Vagina (tissue), 2 donors: ENCODE measurements around the gene ACSF2. TPM values are rescaled to one million over a fixed set of nuclear protein-coding genes. Genes with fewer than 3 reads are reported as not detected.
A peak's percentile ranks its signal among the peaks of the same experiment; 100 is the strongest.

Experiments
- DNase-seq, 2 donors: peaks; one replicate each; pipeline ENCODE4 v3.0.0-alpha.2; 2017; ENCODE audit errors: extremely low spot score in 2 of 2
- H3K27ac ChIP-seq: fragments of 200-600 bp; sonication (generic); one replicate; pipeline ENCODE4 v1.5.1; 2019
- H3K27me3 ChIP-seq: fragments of 200-600 bp; sonication (generic); one replicate; pipeline ENCODE4 v1.5.1; 2019
- H3K36me3 ChIP-seq, 2 donors: fragments of 200-600 bp; sonication (generic); one replicate each; pipeline ENCODE4 v1.5.1; 2017 to 2019
- H3K4me1 ChIP-seq: fragments of 200-600 bp; sonication (generic); one replicate; pipeline ENCODE4 v1.5.1; 2019
- H3K4me3 ChIP-seq, 2 donors: fragments of 200-600 bp; sonication (generic); 1 replicate in 1 of 2; 2 replicates in 1 of 2; pipeline ENCODE4 v1.5.1; 2016 to 2019
- H3K9me3 ChIP-seq: fragments of 200-600 bp; sonication (generic); one replicate; pipeline ENCODE4 v1.5.1; 2019
- CTCF ChIP-seq, 3 experiments: fragments of 450-650 bp in 2 of 3; fragments of 200-600 bp in 1 of 3; sonication (generic) in 1 of 3; IDR thresholded peaks; one replicate each; pipeline ENCODE4 v1.5.1; 2017 to 2019; ENCODE audit warnings: antibody characterized with exemption in 3 of 3, mild to moderate bottlenecking in 2 of 3, moderate library complexity in 2 of 3
- POLR2A ChIP-seq, 2 donors: fragments of 450-650 bp; IDR thresholded peaks; one replicate each; pipeline ENCODE4 v1.6.1; 2017; ENCODE audit warnings: antibody characterized with exemption in 2 of 2, mild to moderate bottlenecking in 2 of 2, moderate library complexity in 2 of 2
- POLR2AphosphoS5 ChIP-seq, 2 donors: sonication (generic); formaldehyde crosslinking; IDR thresholded peaks; one replicate each; pipeline ENCODE4 v1.9.0; 2017; ENCODE audit warnings: antibody characterized with exemption in 2 of 2, mild to moderate bottlenecking in 2 of 2, low read depth in 1 of 2; ENCODE audit not compliant: insufficient read depth in 1 of 2
- intact Hi-C: fragments of 100-400 bp; cut with DNase I; formaldehyde crosslinking; loops from one replicate; pipeline ENCODE4 v1.15.1; 2023
- total RNA-seq: library from RNA; depleted of rRNA; stranded (reverse); fragments of >200 nt; gene quantifications from one replicate; pipeline ENCODE4 v1.2.3, GENCODE V29; 2016

ACSF2 gene
- total RNA-seq, 1 donor from 2014 or later, result 56.0 TPM

- H3K4me1 ChIP-seq, result peaks cover 48% of the 10 kb centered on the region
Observed at GRCh38 chr17:50453901-50454300, 27.9 kb downstream of the ACSF2 start.

GRCh38 chr17:50457621-50458020, 31.6 kb downstream of the ACSF2 start:
- H3K27me3 ChIP-seq, result no peaks in the 10 kb centered on the region
- no peak overlapping the region for H3K4me3 ChIP-seq
- TF ChIP-seq POLR2AphosphoS5 (IDR thresholded peaks at IDR 0.05; ENCODE audit: insufficient read depth in 1 of 2, low read depth in 1 of 2) (no peak), CTCF (IDR thresholded peaks at IDR 0.05) (no peak), POLR2A (IDR thresholded peaks at IDR 0.05) (no peak)
- H3K36me3 ChIP-seq, result no peaks in the 10 kb centered on the region
- intact Hi-C loops, result no loop called here
- H3K9me3 ChIP-seq, result no peaks in the 10 kb centered on the region
- H3K4me1 ChIP-seq, result peaks cover 32% of the 10 kb centered on the region
- DNase-seq, result no peak
- no peak overlapping the region for H3K27ac ChIP-seq

More at GRCh38 chr17:50453901-50454300, 27.9 kb downstream of the ACSF2 start:
- Histone ChIP-seq H3K27ac (no peak overlapping the region), H3K9me3 (no peaks in the 10 kb centered on the region), H3K27me3 (no peaks in the 10 kb centered on the region), H3K4me3 (no peak overlapping the region), H3K36me3 (no peaks in the 10 kb centered on the region)
- intact Hi-C loops, result no loop called here
- TF ChIP-seq POLR2AphosphoS5 (IDR thresholded peaks at IDR 0.05; ENCODE audit: insufficient read depth in 1 of 2, low read depth in 1 of 2) (no peak), POLR2A (IDR thresholded peaks at IDR 0.05) (no peak), CTCF (IDR thresholded peaks at IDR 0.05) (no peak)
- DNase-seq, result no peak

GRCh38 chr17:50458270-50458669, 32.3 kb downstream of the ACSF2 start:
- no peak for DNase-seq
- H3K4me1 ChIP-seq, result peaks cover 25% of the 10 kb centered on the region
- no peaks in the 10 kb centered on the region for H3K27me3 ChIP-seq
- no peaks in the 10 kb centered on the region for H3K36me3 ChIP-seq
- H3K4me3 ChIP-seq, result no peak overlapping the region
- TF ChIP-seq POLR2AphosphoS5 (IDR thresholded peaks at IDR 0.05; ENCODE audit: insufficient read depth in 1 of 2, low read depth in 1 of 2) (no peak), CTCF (IDR thresholded peaks at IDR 0.05) (no peak), POLR2A (IDR thresholded peaks at IDR 0.05) (no peak)
- H3K27ac ChIP-seq, result no peak overlapping the region
- no peaks in the 10 kb centered on the region for H3K9me3 ChIP-seq
- intact Hi-C loops, result no loop called here

GRCh38 chr17:50458701-50459676, 33.0 kb downstream of the ACSF2 start:
- Histone ChIP-seq H3K36me3 (no peaks in the 10 kb centered on the region), H3K27ac (no peak overlapping the region), H3K4me3 (no peak overlapping the region), H3K27me3 (no peaks in the 10 kb centered on the region), H3K4me1 (peaks cover 23% of the 10 kb centered on the region), H3K9me3 (no peaks in the 10 kb centered on the region)
- no peak for TF ChIP-seq POLR2A (IDR thresholded peaks at IDR 0.05)
- TF ChIP-seq POLR2AphosphoS5 (IDR thresholded peaks at IDR 0.05; ENCODE audit: insufficient read depth in 1 of 2, low read depth in 1 of 2), result peak in 1 of 2 donors; percentile 60
- TF ChIP-seq CTCF (IDR thresholded peaks at IDR 0.05), result no peak
- peak in 1 of 2 donors; percentile 81 for DNase-seq
- intact Hi-C loops, result no loop called here

- Histone ChIP-seq H3K27ac (no peak overlapping the region), H3K9me3 (no peaks in the 10 kb centered on the region), H3K27me3 (no peaks in the 10 kb centered on the region), H3K4me1 (peaks cover 20% of the 10 kb centered on the region), H3K36me3 (no peaks in the 10 kb centered on the region), H3K4me3 (no peak overlapping the region)
- no peak for DNase-seq
- intact Hi-C loops, result no loop called here
- TF ChIP-seq POLR2A (IDR thresholded peaks at IDR 0.05) (no peak), CTCF (IDR thresholded peaks at IDR 0.05) (no peak), POLR2AphosphoS5 (IDR thresholded peaks at IDR 0.05; ENCODE audit: insufficient read depth in 1 of 2, low read depth in 1 of 2) (no peak)
Observed at GRCh38 chr17:50459756-50460155, 33.7 kb downstream of the ACSF2 start.
